Stimulated activated CD8-positive, alpha-beta memory T cell treated with anti-CD3 and anti-CD28 coated beads, Interleukin-12 subunit alpha, Interleukin-12 subunit beta, amount 100 ng/mL, for 1 hour (primary cell): ENCODE measurements around the gene PDHX.
"Not testable (repeated sequence)": the region's sequence is repeated elsewhere in the genome, so short reads cannot be mapped to it uniquely, and the experiment has no call there.

Experiments
- DNase-seq: peaks from one replicate; pipeline ENCODE4 v3.0.0-alpha.2; 2020; ENCODE audit warnings: low read depth

The PDHX gene

DNA sequence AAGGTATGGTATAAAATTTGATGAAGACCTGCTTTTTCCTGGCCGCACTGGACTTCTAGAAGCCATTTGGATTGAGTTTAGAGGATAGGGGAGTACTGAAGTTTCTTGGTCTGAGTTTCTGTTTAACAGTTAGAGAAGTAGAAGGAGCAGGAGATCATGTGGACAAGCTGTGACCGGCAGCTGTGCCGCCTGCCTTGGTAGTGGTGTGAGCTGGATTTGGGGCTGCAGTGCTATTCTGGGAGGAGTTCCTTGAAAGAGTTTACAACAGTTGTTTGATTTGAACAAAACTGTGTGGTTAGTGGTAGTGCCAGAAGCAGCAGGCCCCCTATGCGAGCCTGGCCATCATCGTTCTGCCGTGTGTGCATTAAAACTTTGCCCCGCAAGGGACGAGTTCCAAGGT is 105.2 kb downstream of the PDHX start:
- no peak for DNase-seq

- DNase-seq = not testable (repeated sequence)
Measured at GRCh38 chr11:35023940-35024339, 107.5 kb downstream of the PDHX start.

- not testable (repeated sequence) for DNase-seq
Measured at GRCh38 chr11:35028007-35028406, 111.6 kb downstream of the PDHX start.

- no peak for DNase-seq
Measured at GRCh38 chr11:35029979-35030682, 113.7 kb downstream of the PDHX start.

- DNase-seq = no peak
Measured at GRCh38 chr11:35030716-35031213, 114.3 kb downstream of the PDHX start.

GRCh38 chr11:35031346-35031745 is 114.9 kb downstream of the PDHX start:
- DNase-seq = no peak

GRCh38 chr11:35031867-35032266 is 115.4 kb downstream of the PDHX start:
- no peak for DNase-seq

- no peak for DNase-seq
Measured at GRCh38 chr11:35033011-35033410, 116.6 kb downstream of the PDHX start.

DNA sequence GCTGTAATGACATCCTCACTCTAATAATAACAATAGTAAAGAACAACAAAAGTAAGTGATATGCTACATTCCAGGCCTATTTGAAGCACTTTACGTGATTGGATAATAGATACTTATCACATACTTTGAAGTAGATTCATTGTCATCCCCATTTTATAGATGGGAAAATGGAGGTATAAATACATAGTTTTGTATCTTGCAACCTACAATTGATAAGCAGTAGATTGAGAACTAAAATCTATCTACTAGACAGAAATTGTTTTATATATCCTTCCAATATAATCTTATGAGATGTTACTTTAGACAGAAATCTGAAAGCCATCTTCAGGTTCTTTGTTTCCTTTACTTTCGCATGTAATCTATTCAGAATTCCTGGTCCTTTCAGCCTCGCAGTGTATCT is 118.0 kb downstream of the PDHX start:
- DNase-seq = no peak

GRCh38 chr11:35035894-35036408 is 119.5 kb downstream of the PDHX start:
- DNase-seq = no peak

GRCh38 chr11:35036639-35037038 is 120.2 kb downstream of the PDHX start:
- DNase-seq = no peak

DNA sequence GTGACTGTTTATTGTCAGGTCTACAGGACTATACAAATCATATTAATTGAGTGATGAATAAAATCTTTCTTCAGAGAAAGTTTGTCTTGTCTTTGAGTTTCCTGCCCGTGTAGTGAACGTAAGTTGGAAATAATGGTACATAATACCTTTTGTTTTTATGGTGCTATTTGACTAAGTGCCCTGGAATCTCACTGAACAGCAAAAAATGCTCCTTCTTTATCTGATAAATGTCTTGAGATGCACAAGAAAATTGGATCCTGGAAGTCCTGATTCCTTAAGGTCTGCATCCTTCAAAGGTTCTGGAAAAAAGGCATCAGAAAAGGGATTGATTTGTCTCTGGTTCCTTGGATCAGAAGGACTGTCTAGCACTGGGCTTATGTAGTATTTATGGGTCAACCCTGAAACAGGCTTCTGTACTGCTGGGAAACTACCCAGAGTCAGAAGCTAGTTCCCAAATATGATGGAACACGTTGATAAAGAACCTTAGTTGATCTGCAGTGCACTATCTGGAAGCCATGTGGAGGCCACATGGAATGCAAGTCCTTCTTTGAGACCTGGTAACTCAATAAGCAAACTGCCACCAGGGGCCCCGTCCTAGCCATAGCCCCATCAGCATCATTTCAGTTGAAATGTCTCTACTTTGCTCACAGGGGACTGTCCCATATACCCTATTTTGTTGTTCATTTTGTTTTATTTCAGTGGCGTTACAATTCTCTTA is 122.0 kb downstream of the PDHX start:
- DNase-seq = no peak

DNA sequence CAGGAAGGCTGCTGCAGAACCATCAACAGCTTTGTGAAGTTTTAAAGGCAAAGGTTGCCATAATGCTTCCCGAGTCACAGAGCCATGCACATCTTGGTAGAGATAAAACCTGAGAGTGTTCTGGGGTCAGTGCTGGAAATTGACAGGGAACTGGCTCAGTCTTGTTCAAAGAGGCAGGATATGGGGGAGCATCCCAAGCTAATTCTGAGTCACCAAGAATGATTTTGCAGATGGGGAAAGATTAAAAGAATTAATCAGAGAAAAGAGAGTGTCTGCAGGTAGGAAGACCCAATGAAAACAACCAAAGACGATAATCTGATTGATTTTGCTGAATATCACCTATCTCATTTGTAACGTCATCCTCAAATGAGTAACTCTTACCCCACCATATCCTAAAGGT is 122.7 kb downstream of the PDHX start:
- DNase-seq = no peak

GRCh38 chr11:35040221-35040942 is 124.0 kb downstream of the PDHX start:
- peak; percentile 41 for DNase-seq

DNA sequence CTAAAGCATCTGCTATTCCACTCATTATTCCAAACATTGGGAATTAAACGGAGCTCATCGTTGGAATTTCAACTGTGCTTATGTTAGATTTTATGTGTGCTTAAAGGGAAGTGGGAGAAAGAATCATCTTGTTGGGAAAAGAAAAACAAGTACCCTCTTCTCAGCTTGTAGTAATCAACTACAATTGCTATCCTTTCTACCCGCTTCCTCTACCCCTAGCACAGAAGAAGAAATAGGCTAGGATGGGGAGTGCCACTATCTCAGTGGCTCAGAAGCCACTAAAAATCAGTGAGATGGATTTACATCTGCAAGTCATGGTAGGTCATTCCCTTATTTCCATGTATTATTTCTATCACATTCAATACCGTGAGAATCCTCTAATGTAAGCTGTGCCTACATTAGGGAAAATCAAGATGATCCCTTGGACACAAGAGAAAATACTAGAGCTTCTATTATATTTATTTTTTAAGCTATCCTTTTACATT is 124.7 kb downstream of the PDHX start:
- no peak for DNase-seq

DNA sequence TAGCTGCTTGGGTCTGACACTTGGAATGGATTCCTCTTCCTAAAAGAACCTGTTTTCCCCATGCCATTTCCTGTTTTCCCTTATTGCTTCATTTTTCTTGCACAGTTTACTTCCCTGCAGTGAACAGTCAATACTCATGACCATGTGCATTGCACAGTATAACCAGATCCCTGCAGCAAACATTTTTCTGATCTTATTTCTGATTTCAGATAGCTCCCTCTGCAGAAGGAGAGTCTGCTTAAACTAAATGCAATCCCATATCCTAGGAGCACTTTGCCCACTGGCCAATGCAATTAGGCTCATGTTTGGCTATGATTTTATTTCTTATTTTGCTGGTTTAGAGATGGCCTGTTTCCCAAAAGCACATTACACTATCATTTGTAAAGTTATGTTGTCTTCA is 125.8 kb downstream of the PDHX start:
- no peak for DNase-seq

DNA sequence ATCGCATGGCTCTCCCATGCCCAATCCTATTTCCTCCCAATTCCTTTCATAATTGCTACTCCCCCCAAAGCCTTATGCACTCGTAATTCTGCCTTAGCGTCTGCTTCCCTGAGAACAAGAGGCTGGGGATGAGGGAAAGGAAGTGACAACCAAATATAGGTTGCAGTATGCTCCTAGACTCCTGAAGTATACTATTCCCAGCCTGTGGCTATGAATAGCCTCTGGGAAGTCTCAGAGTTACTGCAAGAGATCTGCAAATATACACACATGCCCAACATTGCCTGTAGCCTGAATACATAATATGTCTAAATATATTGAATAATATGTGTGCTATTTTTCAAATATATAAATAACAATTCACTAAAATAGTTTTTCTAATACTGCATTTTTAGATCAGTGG is 126.5 kb downstream of the PDHX start:
- no peak for DNase-seq

DNA sequence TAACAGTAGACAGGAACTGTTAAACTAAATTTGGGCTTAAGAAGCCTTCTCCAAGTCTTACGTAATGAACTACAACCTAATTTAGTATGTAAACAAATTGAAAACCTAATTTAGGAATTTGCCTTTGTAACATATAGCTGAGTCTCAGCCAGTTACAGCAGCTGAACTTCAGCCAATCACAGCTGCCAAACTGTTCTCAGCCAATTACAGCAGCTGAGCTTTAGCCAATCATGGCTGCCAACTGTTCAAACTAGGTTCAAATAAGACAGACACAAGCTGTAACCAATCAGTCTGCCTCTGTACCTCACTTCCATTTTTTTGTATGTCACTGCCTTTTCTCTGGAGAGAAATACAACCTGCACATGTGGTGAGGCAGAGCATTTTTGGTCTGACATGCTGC is 127.5 kb downstream of the PDHX start:
- DNase-seq = no peak

- DNase-seq = peak; percentile 56
Measured at GRCh38 chr11:35045236-35045820, 128.9 kb downstream of the PDHX start.
